DND-41 (cell line): ENCODE data around the gene UBE2V1.

Source experiments
- ATAC-seq: fragments of 200-7000 bp; cut with Tn5 transposase; 3 replicates; pipeline ENCODE4 v1.9.1; 2021; ENCODE audit warnings: low read depth; ENCODE audit not compliant: insufficient read depth
- DNase-seq: peaks from one replicate; pipeline ENCODE4 v3.0.0-alpha.2; 2020
- H2AFZ ChIP-seq: 2 replicates; pipeline ENCODE4 v1.6.0; 2012; ENCODE audit warnings: low read depth, low read length
- H3K27ac ChIP-seq: 2 replicates; pipeline ENCODE4 v1.5.1; 2012; ENCODE audit warnings: low read length, inconsistent platforms
- H3K27me3 ChIP-seq: fragments of 200-600 bp; sonication (generic); 2 replicates; pipeline ENCODE4 v1.6.0; 2012; ENCODE audit warnings: low read length, mild to moderate bottlenecking, inconsistent platforms; ENCODE audit not compliant: insufficient read depth, poor library complexity
- H3K36me3 ChIP-seq: 2 replicates; pipeline ENCODE4 v1.5.1; 2012; ENCODE audit warnings: low read length, inconsistent platforms; ENCODE audit not compliant: insufficient read depth
- H3K4me1 ChIP-seq: 2 replicates; pipeline ENCODE4 v1.5.1; 2012; ENCODE audit warnings: mild to moderate bottlenecking, low read length; ENCODE audit not compliant: insufficient read depth
- H3K4me2 ChIP-seq: 2 replicates; pipeline ENCODE4 v1.6.0; 2012; ENCODE audit warnings: mild to moderate bottlenecking, moderate library complexity, low read length, inconsistent platforms; ENCODE audit not compliant: insufficient read depth
- H3K4me3 ChIP-seq, 2 experiments: fragments of 200-600 bp in 1 of 2; shearing (Covaris generic) in 1 of 2; 2 replicates each; pipeline ENCODE4 v1.5.1; 2012 to 2016; ENCODE audit warnings: inconsistent platforms in 2 of 2, low read length in 2 of 2, mild to moderate bottlenecking in 2 of 2, low read depth in 1 of 2, moderate library complexity in 1 of 2
- H3K79me2 ChIP-seq: 2 replicates; pipeline ENCODE4 v1.6.0; 2012; ENCODE audit warnings: low read length, inconsistent platforms; ENCODE audit not compliant: insufficient read depth
- H3K9ac ChIP-seq: 2 replicates; pipeline ENCODE4 v1.6.0; 2012; ENCODE audit warnings: low read depth, mild to moderate bottlenecking, inconsistent platforms, low read length, moderate library complexity
- H3K9me3 ChIP-seq: 2 replicates; pipeline ENCODE4 v1.5.1; 2012; ENCODE audit warnings: low read length, moderate library complexity, mild to moderate bottlenecking, inconsistent platforms; ENCODE audit not compliant: insufficient read depth, severe bottlenecking
- H4K20me1 ChIP-seq: 2 replicates; pipeline ENCODE4 v1.6.0; 2012; ENCODE audit warnings: low read length; ENCODE audit not compliant: insufficient read depth
- CTCF ChIP-seq: IDR thresholded peaks from 2 replicates; pipeline ENCODE4 v1.5.1; 2012; ENCODE audit warnings: borderline replicate concordance, low read length, moderate library complexity, mild to moderate bottlenecking; ENCODE audit not compliant: poor library complexity, severe bottlenecking; ENCODE audit errors: extremely low read depth
- EZH2 ChIP-seq: IDR thresholded peaks from 3 replicates; pipeline ENCODE4 v1.6.1; 2012; ENCODE audit warnings: borderline replicate concordance, low read depth, mild to moderate bottlenecking, moderate library complexity, low read length, inconsistent platforms; ENCODE audit not compliant: severe bottlenecking

Gene UBE2V1

GRCh38 chr20:50096237-50096636 is 16.7 kb downstream of the UBE2V1 start:
- H3K27me3 ChIP-seq, result no peaks in the 10 kb centered on the region
- H3K36me3 ChIP-seq, result peaks cover 67% of the 10 kb centered on the region
- peaks cover 92% of the 10 kb centered on the region for H3K79me2 ChIP-seq
- no peak for TF ChIP-seq CTCF
- no peak for TF ChIP-seq EZH2
- H3K4me3 ChIP-seq, result no peak overlapping the region
- no peak overlapping the region for H2AFZ ChIP-seq
- H3K9ac ChIP-seq, result no peak overlapping the region
- no peak overlapping the region for H3K4me2 ChIP-seq
- DNase-seq, result no peak
- H3K9me3 ChIP-seq, result no peaks in the 10 kb centered on the region
- ATAC-seq, result no peak
- H4K20me1 ChIP-seq, result peaks cover 65% of the 10 kb centered on the region
- H3K27ac ChIP-seq, result no peak overlapping the region
- H3K4me1 ChIP-seq, result no peaks in the 10 kb centered on the region

DNA sequence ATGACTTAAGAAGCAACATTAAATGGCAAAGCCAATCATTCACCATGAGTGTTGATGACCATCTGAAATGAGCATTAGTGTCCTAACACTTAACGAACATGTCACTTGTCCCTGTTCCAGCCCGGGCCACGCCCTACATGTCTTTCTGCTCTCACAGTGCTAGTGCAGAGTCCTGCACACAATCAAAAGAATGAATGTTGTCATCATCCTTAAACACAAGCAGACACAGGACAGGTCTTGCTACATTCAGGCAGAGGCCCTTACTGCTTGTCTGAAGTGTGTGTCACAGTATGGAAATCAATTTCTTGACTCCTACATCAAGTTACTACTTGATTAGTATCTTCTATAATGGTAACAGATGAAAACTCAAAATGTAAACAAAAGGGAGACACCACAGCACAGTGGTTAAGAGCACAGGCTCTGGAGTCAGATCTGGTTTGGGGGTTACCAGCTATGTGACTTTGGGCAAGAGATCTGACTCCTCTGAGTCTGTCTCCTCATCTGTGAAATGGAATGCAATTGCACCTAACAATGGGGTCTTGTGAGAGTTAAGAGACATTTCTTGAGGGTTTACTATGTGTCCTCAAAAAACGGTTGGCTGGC is 17.4 kb downstream of the UBE2V1 start:
- H3K27ac ChIP-seq, result no peak overlapping the region
- peaks cover 68% of the 10 kb centered on the region for H3K36me3 ChIP-seq
- DNase-seq, result no peak
- H4K20me1 ChIP-seq, result peaks cover 65% of the 10 kb centered on the region
- no peak for ATAC-seq
- H3K4me3 ChIP-seq, result no peak overlapping the region
- H3K9me3 ChIP-seq, result no peaks in the 10 kb centered on the region
- H3K9ac ChIP-seq, result no peak overlapping the region
- H3K27me3 ChIP-seq, result no peaks in the 10 kb centered on the region
- no peak overlapping the region for H3K4me2 ChIP-seq
- no peaks in the 10 kb centered on the region for H3K4me1 ChIP-seq
- no peak overlapping the region for H2AFZ ChIP-seq
- no peak for TF ChIP-seq EZH2
- no peak for TF ChIP-seq CTCF
- H3K79me2 ChIP-seq, result peaks cover 91% of the 10 kb centered on the region

DNA sequence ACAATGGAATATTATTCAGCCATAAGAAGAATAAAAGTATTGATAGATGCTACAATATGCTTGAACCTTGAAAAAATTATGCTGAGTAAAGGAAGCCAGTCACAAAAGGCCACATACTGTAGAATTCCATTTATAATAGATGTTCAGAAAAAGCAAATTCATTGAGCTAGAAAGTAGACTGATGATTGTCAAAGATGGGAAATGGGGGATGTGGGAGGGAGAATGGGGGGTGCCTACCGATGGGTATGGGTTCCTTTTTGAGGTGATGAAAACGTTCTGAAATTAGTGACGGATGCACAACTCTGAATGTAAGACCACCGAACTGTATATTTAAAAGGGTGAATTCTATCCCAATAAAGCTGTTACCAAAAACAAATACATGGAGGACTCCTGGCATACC is 18.4 kb downstream of the UBE2V1 start:
- H3K27ac ChIP-seq, result no peak overlapping the region
- no peaks in the 10 kb centered on the region for H3K27me3 ChIP-seq
- no peak overlapping the region for H2AFZ ChIP-seq
- H3K36me3 ChIP-seq, result peaks cover 77% of the 10 kb centered on the region
- H4K20me1 ChIP-seq, result peaks cover 66% of the 10 kb centered on the region
- TF ChIP-seq CTCF (no peak), EZH2 (no peak)
- no peak for ATAC-seq
- H3K79me2 ChIP-seq, result peaks cover 91% of the 10 kb centered on the region
- no peak overlapping the region for H3K4me3 ChIP-seq
- no peaks in the 10 kb centered on the region for H3K9me3 ChIP-seq
- H3K9ac ChIP-seq, result no peak overlapping the region
- DNase-seq, result no peak
- no peaks in the 10 kb centered on the region for H3K4me1 ChIP-seq
- H3K4me2 ChIP-seq, result no peak overlapping the region
